Measurements from ENCODE around the gene MYZAP. TPM values are rescaled to one million over a fixed set of nuclear protein-coding genes. Genes with fewer than 3 reads are reported as not detected.

Gene MYZAP
- total RNA-seq, 1 donor from 2014 or later, result 0.58 TPM

- ATAC-seq (peak; percentile 59), DNase-seq (ENCODE audit: low spot score) (no peak)
Observed at GRCh38 chr15:57655809-57656208, 64.1 kb downstream of the MYZAP start.

- ATAC-seq (no peak), DNase-seq (ENCODE audit: low spot score) (no peak)
Observed at GRCh38 chr15:57656434-57656833, 64.7 kb downstream of the MYZAP start.

- ATAC-seq (no peak), DNase-seq (ENCODE audit: low spot score) (no peak)
Observed at GRCh38 chr15:57657619-57658018, 65.9 kb downstream of the MYZAP start.

GRCh38 chr15:57662091-57662744 is 70.5 kb downstream of the MYZAP start:
- DNase-seq (ENCODE audit: low spot score) (no peak), ATAC-seq (no peak)

GRCh38 chr15:57662802-57663201 is 71.1 kb downstream of the MYZAP start:
- DNase-seq (ENCODE audit: low spot score) (no peak), ATAC-seq (no peak)

GRCh38 chr15:57663262-57663661 is 71.6 kb downstream of the MYZAP start:
- ATAC-seq (no peak), DNase-seq (ENCODE audit: low spot score) (no peak)

- ATAC-seq, result no peak
- DNase-seq (ENCODE audit: low spot score), result no peak
Observed at GRCh38 chr15:57665194-57665593, 73.5 kb downstream of the MYZAP start.

- ATAC-seq (no peak), DNase-seq (ENCODE audit: low spot score) (no peak)
Observed at GRCh38 chr15:57665939-57666338, 74.2 kb downstream of the MYZAP start.

- peak; percentile 96 for ATAC-seq
- no peak for DNase-seq (ENCODE audit: low spot score)
Observed at GRCh38 chr15:57667171-57667849, 75.6 kb downstream of the MYZAP start.

GRCh38 chr15:57668016-57668415 is 76.3 kb downstream of the MYZAP start:
- DNase-seq (ENCODE audit: low spot score), result no peak
- no peak for ATAC-seq

- no peak for DNase-seq (ENCODE audit: low spot score)
- no peak for ATAC-seq
Observed at GRCh38 chr15:57671636-57672035, 79.9 kb downstream of the MYZAP start.

- no peak for ATAC-seq
- DNase-seq (ENCODE audit: low spot score), result no peak
Observed at GRCh38 chr15:57675481-57676181, 83.9 kb downstream of the MYZAP start.

- ATAC-seq, result no peak
- no peak for DNase-seq (ENCODE audit: low spot score)
Observed at GRCh38 chr15:57676585-57676984, 84.9 kb downstream of the MYZAP start.

GRCh38 chr15:57677204-57677603 is 85.5 kb downstream of the MYZAP start:
- ATAC-seq (no peak), DNase-seq (ENCODE audit: low spot score) (no peak)

- ATAC-seq (no peak), DNase-seq (ENCODE audit: low spot score) (no peak)
Observed at GRCh38 chr15:57680021-57680420, 88.3 kb downstream of the MYZAP start.

GRCh38 chr15:57681011-57681410 is 89.3 kb downstream of the MYZAP start:
- ATAC-seq (no peak), DNase-seq (ENCODE audit: low spot score) (no peak)

GRCh38 chr15:57683481-57683880 is 91.8 kb downstream of the MYZAP start:
- ATAC-seq, result no peak
- DNase-seq (ENCODE audit: low spot score), result no peak

GRCh38 chr15:57684491-57685151 is 92.9 kb downstream of the MYZAP start:
- no peak for ATAC-seq

GRCh38 chr15:57685306-57686095 is 93.8 kb downstream of the MYZAP start:
- ATAC-seq (no peak), DNase-seq (ENCODE audit: low spot score) (no peak)

More at GRCh38 chr15:57684491-57685151, 92.9 kb downstream of the MYZAP start:
- no peak for DNase-seq (ENCODE audit: low spot score)

- ATAC-seq (no peak), DNase-seq (ENCODE audit: low spot score) (no peak)
Observed at GRCh38 chr15:57686657-57687056, 95.0 kb downstream of the MYZAP start.

Measured in left lobe of liver (tissue), 2 donors.